Activated T-helper 1 cell treated with anti-CD3 and anti-CD28 coated beads, Interleukin-12 subunit alpha, Interleukin-12 subunit beta, Interleukin-2, Interleukin-4 antibody, amounts not matched to agents 30 ng/mL and 10 ng/mL and 1 ng/mL, durations not matched to agents 14 hours and 24 hours and 36 hours (primary cell): ENCODE data around the gene OTUD1. TPM values are rescaled to one million over a fixed set of nuclear protein-coding genes. Genes with fewer than 3 reads are reported as not detected.

Experiments
- DNase-seq: peaks from one replicate; pipeline ENCODE4 v3.0.0; 2021; ENCODE audit warnings: low spot score
- H3K27ac Mint-ChIP-seq: one replicate; pipeline ENCODE4 v1.8.0; 2021; ENCODE audit warnings: mild to moderate bottlenecking, mixed read lengths
- H3K27me3 Mint-ChIP-seq: one replicate; pipeline ENCODE4 v1.8.0; 2022; ENCODE audit warnings: mild to moderate bottlenecking, moderate library complexity, mixed read lengths; ENCODE audit not compliant: insufficient read depth
- H3K36me3 Mint-ChIP-seq: one replicate; pipeline ENCODE4 v1.8.0; 2021; ENCODE audit warnings: low read depth, mixed read lengths
- H3K4me1 Mint-ChIP-seq: one replicate; pipeline ENCODE4 v1.8.0; 2021; ENCODE audit warnings: low read depth, mixed read lengths
- H3K4me3 Mint-ChIP-seq: one replicate; pipeline ENCODE4 v1.8.0; 2021; ENCODE audit warnings: mild to moderate bottlenecking, moderate library complexity, mixed read lengths
- H3K9me3 Mint-ChIP-seq: one replicate; pipeline ENCODE4 v1.8.0; 2021; ENCODE audit warnings: mixed read lengths
- intact Hi-C: fragments of 100-400 bp; cut with micrococcal nuclease; formaldehyde crosslinking; loops from one replicate; pipeline ENCODE4 v1.15.1; 2024
- total RNA-seq: library from RNA; stranded (reverse); gene quantifications from 2 replicates; pipeline ENCODE4 v1.2.3, GENCODE V29; 2022

OTUD1 gene
- total RNA-seq, 1 donor from 2014 or later: 19.1 TPM

- Mint-ChIP-seq H3K27me3 (no peaks in the 10 kb centered on the region), H3K4me3 (no peak overlapping the region)
- intact Hi-C loops: no loop called here
These were observed 42.6 kb downstream of the OTUD1 start for GRCh38 chr10:23481363-23481961.

GRCh38 chr10:23490115-23490514 is 51.2 kb downstream of the OTUD1 start:
- Mint-ChIP-seq H3K36me3 (no peaks in the 10 kb centered on the region), H3K27me3 (peaks cover 10% of the 10 kb centered on the region), H3K27ac (no peak overlapping the region), H3K4me1 (no peaks in the 10 kb centered on the region), H3K9me3 (no peaks in the 10 kb centered on the region), H3K4me3 (no peak overlapping the region)
- intact Hi-C loops: no loop called here
- DNase-seq: no peak

More at GRCh38 chr10:23481363-23481961, 42.6 kb downstream of the OTUD1 start:
- DNase-seq: no peak
- Mint-ChIP-seq H3K9me3 (no peaks in the 10 kb centered on the region), H3K4me1 (no peaks in the 10 kb centered on the region), H3K36me3 (no peaks in the 10 kb centered on the region), H3K27ac (no peak overlapping the region)

Other genes starting within 250 kb of the OTUD1 start
- not detected in 2 replicates for gene PTF1A, start 246.8 kb upstream of the OTUD1 start, total RNA-seq
- 0.18 TPM in 1 of 2 replicates, not detected in the other for gene C10orf67, start 94.3 kb upstream of the OTUD1 start, total RNA-seq